ENCODE data around the gene LTA4H.

DNA sequence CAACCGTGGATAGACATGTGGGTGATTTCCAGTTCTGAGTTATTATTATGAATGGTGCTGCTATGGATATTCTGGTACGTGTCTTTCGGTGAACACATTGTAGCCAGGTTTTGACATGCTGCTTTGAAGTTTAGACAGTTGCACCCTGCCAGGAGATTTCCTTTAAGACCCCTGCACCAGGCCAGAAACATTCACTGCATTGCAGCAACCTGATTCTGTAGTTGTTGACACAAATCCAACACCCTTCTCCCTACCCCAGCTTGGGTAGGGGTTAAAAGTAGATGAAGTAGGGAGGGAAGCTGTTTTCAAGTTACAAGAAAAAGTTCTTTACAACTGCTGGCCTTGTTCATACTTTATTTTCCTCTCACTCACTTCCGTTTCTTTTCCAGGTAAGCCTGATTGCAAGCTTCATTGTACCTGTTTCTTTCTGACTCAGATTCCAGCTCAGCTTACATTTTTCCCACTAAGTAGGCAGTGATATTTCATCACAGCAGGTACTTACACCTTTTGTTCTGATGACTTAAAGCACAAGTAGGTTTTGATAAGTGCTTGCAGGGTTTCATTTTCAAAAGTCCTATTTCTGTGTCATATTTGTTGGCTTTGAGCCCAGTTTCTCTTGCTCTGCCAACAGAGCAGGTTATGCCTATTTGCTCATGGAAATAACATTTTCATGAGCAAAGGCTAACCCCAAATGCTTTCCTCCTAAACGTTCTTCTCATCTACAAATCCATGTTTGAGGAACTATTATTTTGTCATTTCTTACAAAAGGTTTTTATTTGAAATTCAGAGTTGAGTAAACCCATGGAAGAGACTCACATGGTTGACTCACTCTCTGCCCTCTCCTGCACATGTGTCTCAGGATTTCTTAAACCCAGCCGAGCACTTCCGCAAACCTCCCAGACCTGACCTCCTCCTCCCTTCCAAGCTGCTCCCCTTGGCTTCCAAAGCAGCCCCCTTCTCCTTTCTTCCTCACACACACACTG is 12.1 kb upstream of the LTA4H start:
- TF ChIP-seq, protein P1, sequence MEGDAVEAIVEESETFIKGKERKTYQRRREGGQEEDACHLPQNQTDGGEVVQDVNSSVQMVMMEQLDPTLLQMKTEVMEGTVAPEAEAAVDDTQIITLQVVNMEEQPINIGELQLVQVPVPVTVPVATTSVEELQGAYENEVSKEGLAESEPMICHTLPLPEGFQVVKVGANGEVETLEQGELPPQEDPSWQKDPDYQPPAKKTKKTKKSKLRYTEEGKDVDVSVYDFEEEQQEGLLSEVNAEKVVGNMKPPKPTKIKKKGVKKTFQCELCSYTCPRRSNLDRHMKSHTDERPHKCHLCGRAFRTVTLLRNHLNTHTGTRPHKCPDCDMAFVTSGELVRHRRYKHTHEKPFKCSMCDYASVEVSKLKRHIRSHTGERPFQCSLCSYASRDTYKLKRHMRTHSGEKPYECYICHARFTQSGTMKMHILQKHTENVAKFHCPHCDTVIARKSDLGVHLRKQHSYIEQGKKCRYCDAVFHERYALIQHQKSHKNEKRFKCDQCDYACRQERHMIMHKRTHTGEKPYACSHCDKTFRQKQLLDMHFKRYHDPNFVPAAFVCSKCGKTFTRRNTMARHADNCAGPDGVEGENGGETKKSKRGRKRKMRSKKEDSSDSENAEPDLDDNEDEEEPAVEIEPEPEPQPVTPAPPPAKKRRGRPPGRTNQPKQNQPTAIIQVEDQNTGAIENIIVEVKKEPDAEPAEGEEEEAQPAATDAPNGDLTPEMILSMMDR (conservative IDR thresholded peaks at IDR 0.05; ENCODE audit: low read depth, low read length), result no peak
- TF ChIP-seq EZH2 (IDR thresholded peaks at IDR 0.05; ENCODE audit: borderline replicate concordance, low read depth, low read length, poor library complexity, severe bottlenecking), result no peak

Data from A673 (cell line).